Measurements from ENCODE around the gene TMTC3. TPM values are rescaled to one million over a fixed set of nuclear protein-coding genes. Genes with fewer than 3 reads are reported as not detected.

TMTC3 gene
- 37.1 TPM for total RNA-seq

GRCh38 chr12:88141774-88142609 lies at the start of gene TMTC3, which contains the start of gene CEP290:
TSS of gene TMTC3 (plus strand) at chr12:88142307. CDS start at chr12:88148316, 6,009 bp downstream.
TSS of gene CEP290 (minus strand) at chr12:88142088. CDS start at chr12:88141307, 781 bp downstream.

Other genes with a start within 250 kb of the TMTC3 start
- not detected for gene C12orf50, start 112.9 kb upstream of the TMTC3 start, total RNA-seq
- gene CEP290, start 219 bp upstream of the TMTC3 start, total RNA-seq = 20.3 TPM